GM12878 (cell line): Measurements from ENCODE around the gene HOTAIR. TPM values are rescaled to one million over a fixed set of nuclear protein-coding genes. Genes with fewer than 3 reads are reported as not detected.

Source experiments
- ATAC-seq: fragments of 200-7000 bp; cut with Tn5 transposase; 3 replicates; pipeline ENCODE4 v1.9.1; 2020; ENCODE audit warnings: mild to moderate bottlenecking, moderate library complexity
- BruUV-seq: library from RNA; stranded (reverse); fragments of 400-500 nt; replicated peaks from 2 replicates; lab custom pipeline; 2021; lab: Mats Ljungman, UMichigan
- CTCF ChIA-PET: fragments of 300-600 bp; sonication (Branson Sonifier 250); formaldehyde crosslinking; extraction: SDS; loops from one replicate; lab custom pipeline; 2021; ENCODE audit warnings: inconsistent platforms; lab: Yijun Ruan, JAX
- POLR2A ChIA-PET: fragments of 350-600 bp; formaldehyde crosslinking; extraction: SDS; loops from one replicate; lab custom pipeline; 2021; ENCODE audit warnings: inconsistent platforms; lab: Charles Lee
- RAD21 ChIA-PET: fragments of 300-600 bp; sonication (Branson Sonifier 250); formaldehyde crosslinking; loops from one replicate; lab custom pipeline; 2023; ENCODE audit warnings: antibody characterized with exemption; ENCODE audit not compliant: unreplicated experiment; lab: Charles Lee
- SMC1A ChIA-PET: fragments of 300-600 bp; sonication (Branson Sonifier 250); formaldehyde crosslinking; loops from one replicate; lab custom pipeline; 2023; ENCODE audit not compliant: unreplicated experiment, uncharacterized antibody; lab: Charles Lee
- DNase-seq: peaks from one replicate; pipeline ENCODE4 v3.0.0-alpha.2; 2011; ENCODE audit warnings: low read depth, low spot score
- FAIRE-seq: peaks from 3 replicates; lab custom pipeline; 2011; peaks lifted over from hg19 to GRCh38; lab: Jason Lieb, UNC
- H2AFZ ChIP-seq: 2 replicates; pipeline ENCODE4 v1.6.0; 2011; ENCODE audit warnings: low read depth, low read length, control low read depth; ENCODE audit not compliant: control insufficient read depth
- H3K27ac ChIP-seq: 2 replicates; pipeline ENCODE4 v1.5.1; 2011; ENCODE audit warnings: control low read depth; ENCODE audit not compliant: control insufficient read depth, insufficient read depth
- H3K27me3 ChIP-seq, 2 experiments: replicated peaks in 1 of 2; 2 replicates each; pipeline versions ENCODE4 v1.6.0 to v1.6.1; 2011; ENCODE audit warnings: low read length in 1 of 2; ENCODE audit not compliant: control insufficient read depth in 2 of 2, insufficient read depth in 2 of 2
- H3K36me3 ChIP-seq, 2 experiments: 2 replicates each; pipeline ENCODE4 v1.5.1; 2011; ENCODE audit warnings: low read length in 1 of 2; ENCODE audit not compliant: control insufficient read depth in 2 of 2, insufficient read depth in 2 of 2
- H3K4me1 ChIP-seq: 2 replicates; pipeline ENCODE4 v1.6.1; 2011; ENCODE audit warnings: mild to moderate bottlenecking, low read length, moderate library complexity, mixed read lengths; ENCODE audit not compliant: control insufficient read depth, insufficient read depth
- H3K4me2 ChIP-seq: 2 replicates; pipeline ENCODE4 v1.6.0; 2011; ENCODE audit warnings: control low read depth; ENCODE audit not compliant: control insufficient read depth, insufficient read depth
- H3K4me3 ChIP-seq: fragments of 200-600 bp; sonication (generic); 2 replicates; pipeline ENCODE4 v1.5.1; 2016
- H3K79me2 ChIP-seq: 2 replicates; pipeline ENCODE4 v1.6.0; 2011; ENCODE audit warnings: low read length; ENCODE audit not compliant: control insufficient read depth, insufficient read depth
- H3K9ac ChIP-seq: 2 replicates; pipeline ENCODE4 v1.8.0; 2011; ENCODE audit warnings: low read length, control low read depth, mixed read lengths; ENCODE audit not compliant: control insufficient read depth, insufficient read depth
- H3K9me3 ChIP-seq: replicated peaks from 3 replicates; pipeline ENCODE4 v1.5.1; 2011; ENCODE audit warnings: mild to moderate bottlenecking, low read length; ENCODE audit not compliant: control insufficient read depth, insufficient read depth
- H4K20me1 ChIP-seq: 2 replicates; pipeline ENCODE4 v1.6.0; 2011; ENCODE audit not compliant: control insufficient read depth, insufficient read depth
- CEBPZ ChIP-seq: fragments of 150-350 bp; IDR thresholded peaks from 2 replicates; pipeline ENCODE4 v1.6.1; 2016; ENCODE audit warnings: low read depth, low read length
- EP300 ChIP-seq, 2 experiments: fragments of 150-350 bp in 1 of 2; IDR thresholded peaks; 2 replicates each; pipeline ENCODE4 v1.6.1; 2011 to 2012; ENCODE audit warnings: low read depth in 2 of 2, low read length in 2 of 2, borderline replicate concordance in 1 of 2, improper control_type of control experiment in 1 of 2, inconsistent platforms in 1 of 2; ENCODE audit not compliant: control insufficient read depth in 1 of 2
- EZH2 ChIP-seq: IDR thresholded peaks from 2 replicates; pipeline ENCODE4 v1.6.1; 2012; ENCODE audit warnings: low read depth, mild to moderate bottlenecking, control low read depth, inconsistent platforms, low read length, borderline replicate concordance; ENCODE audit not compliant: control insufficient read depth
- IRF5 ChIP-seq: fragments of 450-650 bp; IDR thresholded peaks from 2 replicates; pipeline ENCODE4 v1.6.1; 2017; ENCODE audit warnings: borderline replicate concordance
- LARP7 ChIP-seq: fragments of 450-650 bp; IDR thresholded peaks from 2 replicates; pipeline ENCODE4 v1.6.1; 2017; ENCODE audit warnings: mild to moderate bottlenecking
- SMAD5 ChIP-seq: IDR thresholded peaks from 2 replicates; pipeline ENCODE4 v1.6.1; 2016; ENCODE audit warnings: antibody characterized with exemption, low read depth
- ZNF592 ChIP-seq: fragments of 450-650 bp; IDR thresholded peaks from 2 replicates; pipeline ENCODE4 v1.6.1; 2017; ENCODE audit warnings: mild to moderate bottlenecking, moderate library complexity
- WGBS: methylation state at CpG from one replicate; pipeline ENCODE4 v1.1.6; 2016; ENCODE audit warnings: low lambda C conversion rate; ENCODE audit not compliant: insufficient replicate concordance, insufficient coverage; ENCODE audit errors: missing lambda C conversion rate; 5-methylcytosine and 5-hydroxymethylcytosine counted together
- in situ Hi-C: fragments of 300-500 bp; cut with MboI; formaldehyde crosslinking; loops from 9 replicates; pipeline ENCODE4 v1.14.3; 2018; ENCODE audit warnings: mixed read lengths
- intact Hi-C: fragments of 100-400 bp; cut with micrococcal nuclease; formaldehyde crosslinking; loops from one replicate; pipeline ENCODE4 v1.14.2; 2022; ENCODE audit not compliant: unreplicated experiment
- polyA plus RNA-seq, 11 experiments: library from polyadenylated mRNA; depleted of rRNA in 4 of 11; unstranded in 6 of 11; stranded (reverse) in 5 of 11; fragments of >200 nt; fragmentation: Nextera tagmentation in 4 of 11; fragmentation: Illumina TruSeq in 1 of 11; extraction: Ambion mirVana in 4 of 11; extraction: Trizol in 1 of 11; gene quantifications; 1 replicate in 1 of 11; 2 replicates in 10 of 11; pipeline versions ENCODE4 v1.2.1 to v1.2.3, GENCODE V29; 2011 to 2016; ENCODE audit warnings: inconsistent platforms in 2 of 11, missing spikeins in 2 of 11, low read depth in 1 of 11
- total RNA-seq, 4 experiments: library from RNA; depleted of rRNA in 3 of 4; stranded (reverse); fragments of >200 nt in 3 of 4; fragmentation: Illumina TruSeq in 1 of 4; extraction: Trizol in 1 of 4; gene quantifications; 2 replicates each; pipeline versions ENCODE4 v1.2.1 to v1.2.3, GENCODE V29; 2013 to 2021

HOTAIR gene
- total and polyA plus RNA-seq, 10 of the 15 experiments (the other 5 are each of a cell fraction or from before 2014, with no cell fraction given) = not detected

GRCh38 chr12:54010053-54010971, 35.6 kb upstream of the HOTAIR start:
- no TSS peak for BruUV-seq
- DNase-seq (no peak), FAIRE-seq (no peak), ATAC-seq (no peak)
- no peak overlapping the region for H3K9ac ChIP-seq
- in situ Hi-C loops = no loop called here
- H3K4me2 ChIP-seq = no peak overlapping the region
- ChIA-PET SMC1A (interaction anchor here (0.7 to 1.8 kb wide), 3 partner anchors 127 to 192 kb away, joined by 3 to 4 read pairs (median 3); no protein-coding TSS in a partner anchor), RAD21 (interaction anchor here (0.6 to 1.8 kb wide), 5 partner anchors 13 to 181 kb away, joined by 3 to 5 read pairs (median 4); partner anchors contain the start of gene HOXC10), CTCF (interaction anchor here (1.7 to 3.7 kb wide), 3 partner anchors 13 to 191 kb away, joined by 6 to 22 read pairs (median 6); no protein-coding TSS in a partner anchor), POLR2A (no interaction called here)
- no peaks in the 10 kb centered on the region for H3K36me3 ChIP-seq
- no peak overlapping the region for H2AFZ ChIP-seq
- 29% methylated on average over 9 of the region's 10 CpGs for WGBS
- intact Hi-C loops = no loop called here
- no peaks in the 10 kb centered on the region for H3K79me2 ChIP-seq
- H3K4me3 ChIP-seq = no peak overlapping the region
- H3K9me3 ChIP-seq = no peaks in the 10 kb centered on the region
- H3K4me1 ChIP-seq = peaks cover 6% of the 10 kb centered on the region
- peaks cover 34 to 46% of the 10 kb centered on the region in 2 experiments for H3K27me3 ChIP-seq
- H4K20me1 ChIP-seq = no peaks in the 10 kb centered on the region; the same call in 1 of the 2 replicates
- H3K27ac ChIP-seq = no peak overlapping the region
- TF ChIP-seq IRF5 = no peak
- no peak for TF ChIP-seq EP300 (IDR thresholded peaks at IDR 0.05; ENCODE audit: borderline replicate concordance in 1 of 2, control insufficient read depth in 1 of 2, low read depth in 2 of 2, low read length in 2 of 2)
- peak; percentile 90; the same call in 1 of the 2 replicates for TF ChIP-seq EZH2
- no peak for TF ChIP-seq SMAD5
- no peak for TF ChIP-seq LARP7
- no peak for TF ChIP-seq CEBPZ
- no peak for TF ChIP-seq ZNF592
